Activated CD8-positive, alpha-beta T cell treated with anti-CD3 and anti-CD28 coated beads for 36 hours (primary cell): ENCODE results near the gene TMCC1. TPM values are rescaled to one million over a fixed set of nuclear protein-coding genes. Genes with fewer than 3 reads are reported as not detected.
A peak's percentile ranks its signal among the peaks of the same experiment; 100 is the strongest.

ENCODE experiments used
- ATAC-seq: fragments of 200-7000 bp; cut with Tn5 transposase; one replicate; pipeline ENCODE4 v1.10.0; 2021; ENCODE audit warnings: mild to moderate bottlenecking, moderate library complexity
- CTCF ChIA-PET: fragments of 350-600 bp; sonication (Branson Sonifier 250); formaldehyde crosslinking; loops from one replicate; lab custom pipeline; 2021; ENCODE audit warnings: antibody characterized with exemption; lab: Charles Lee
- POLR2A ChIA-PET: fragments of 350-600 bp; sonication (Branson Sonifier 250); formaldehyde crosslinking; loops from one replicate; lab custom pipeline; 2021; ENCODE audit warnings: antibody characterized with exemption; lab: Charles Lee
- DNase-seq: peaks from one replicate; pipeline ENCODE4 v3.0.0-alpha.2; 2020
- H3K27ac Mint-ChIP-seq: one replicate; pipeline ENCODE4 v1.8.0; 2021; ENCODE audit warnings: mild to moderate bottlenecking, mixed read lengths
- H3K27me3 Mint-ChIP-seq: one replicate; pipeline ENCODE4 v1.8.0; 2021; ENCODE audit warnings: mixed read lengths
- H3K36me3 Mint-ChIP-seq: one replicate; pipeline ENCODE4 v1.8.0; 2021; ENCODE audit warnings: low read depth, mixed read lengths
- H3K4me1 Mint-ChIP-seq: one replicate; pipeline ENCODE4 v1.8.0; 2021; ENCODE audit warnings: low read depth, mixed read lengths
- H3K4me3 Mint-ChIP-seq: one replicate; pipeline ENCODE4 v1.8.0; 2021; ENCODE audit warnings: mild to moderate bottlenecking, moderate library complexity, mixed read lengths
- H3K9me3 Mint-ChIP-seq: one replicate; pipeline ENCODE4 v1.8.0; 2021; ENCODE audit warnings: mixed read lengths
- CTCF ChIP-seq: fragments of 200-600 bp; IDR thresholded peaks from one replicate; pipeline ENCODE4 v1.8.0; 2022; ENCODE audit warnings: antibody characterized with exemption, mild to moderate bottlenecking
- intact Hi-C: fragments of 100-400 bp; cut with micrococcal nuclease; formaldehyde crosslinking; loops from one replicate; pipeline ENCODE4 v1.10.0; 2022
- total RNA-seq, 2 experiments: library from RNA; stranded (reverse); gene quantifications; one replicate each; pipeline ENCODE4 v1.2.3, GENCODE V29; 2021

The TMCC1 gene
- total RNA-seq, 2 experiments from 2014 or later: 14.1 to 18.0 TPM

- Mint-ChIP-seq H3K9me3 (no peaks in the 10 kb centered on the region), H3K36me3 (no peaks in the 10 kb centered on the region), H3K27ac (peak overlapping the region; percentile 84), H3K27me3 (no peaks in the 10 kb centered on the region), H3K4me3 (peak overlapping the region; percentile 96), H3K4me1 (peaks cover 17% of the 10 kb centered on the region)
- ATAC-seq (peak; percentile 74), DNase-seq (peak; percentile 84)
- CTCF ChIA-PET: interaction anchor here (0.6 to 4.2 kb wide), 26 partner anchors 10 to 484 kb away, joined by 3 to 29 read pairs (median 4); partner anchors contain the start of genes PLXND1 and TMCC1
- POLR2A ChIA-PET: interaction anchor here (0.7 to 1.2 kb wide), 3 partner anchors 20 to 312 kb away, joined by 3 to 5 read pairs (median 3); no protein-coding TSS in a partner anchor
- TF ChIP-seq CTCF: peak; percentile 68
- intact Hi-C loops: loop anchor here (5.0 kb wide), 2 partner anchors 200 to 305 kb away; no protein-coding TSS in a partner anchor
These were observed 266.0 kb downstream of the TMCC1 start for GRCh38 chr3:129627350-129628168.

GRCh38 chr3:129626744-129627349, 266.7 kb downstream of the TMCC1 start:
- H3K27me3 Mint-ChIP-seq: no peaks in the 10 kb centered on the region
- peak; percentile 86 for DNase-seq
- ChIA-PET POLR2A (interaction anchor here (0.7 to 1.0 kb wide), 3 partner anchors 68 to 311 kb away, joined by 3 read pairs; no protein-coding TSS in a partner anchor), CTCF (interaction anchor here (0.7 to 4.2 kb wide), 14 partner anchors 9 to 485 kb away, joined by 3 to 29 read pairs (median 4); partner anchors contain the start of gene PLXND1)
- peak; percentile 22 for TF ChIP-seq CTCF
- peak; percentile 93 for ATAC-seq
- H3K4me3 Mint-ChIP-seq: peak overlapping the region; percentile 96
- intact Hi-C loops: loop anchor here (5.0 kb wide), 2 partner anchors 200 to 305 kb away; no protein-coding TSS in a partner anchor
- no peaks in the 10 kb centered on the region for H3K9me3 Mint-ChIP-seq
- H3K4me1 Mint-ChIP-seq: peaks cover 17% of the 10 kb centered on the region
- peak overlapping the region; percentile 84 for H3K27ac Mint-ChIP-seq
- H3K36me3 Mint-ChIP-seq: no peaks in the 10 kb centered on the region

GRCh38 chr3:129625072-129625874, 268.2 kb downstream of the TMCC1 start:
- Mint-ChIP-seq H3K36me3 (no peaks in the 10 kb centered on the region), H3K4me1 (peaks cover 17% of the 10 kb centered on the region), H3K9me3 (no peaks in the 10 kb centered on the region), H3K27me3 (no peaks in the 10 kb centered on the region), H3K27ac (no peak overlapping the region), H3K4me3 (peak overlapping the region; percentile 8)
- no peak for DNase-seq
- no peak for TF ChIP-seq CTCF
- ATAC-seq: no peak
- POLR2A ChIA-PET: no interaction called here
- intact Hi-C loops: loop anchor here (5.0 kb wide), 2 partner anchors 202 to 307 kb away; no protein-coding TSS in a partner anchor
- CTCF ChIA-PET: interaction anchor here (4.2 kb wide), 1 partner anchor 199 kb away, joined by 29 read pairs; no protein-coding TSS in a partner anchor

- Mint-ChIP-seq H3K36me3 (no peaks in the 10 kb centered on the region), H3K9me3 (no peaks in the 10 kb centered on the region), H3K4me3 (no peak overlapping the region), H3K27me3 (no peaks in the 10 kb centered on the region), H3K27ac (no peak overlapping the region), H3K4me1 (peaks cover 17% of the 10 kb centered on the region)
- ChIA-PET CTCF (no interaction called here), POLR2A (no interaction called here)
- DNase-seq (no peak), ATAC-seq (no peak)
- TF ChIP-seq CTCF: no peak
- intact Hi-C loops: loop anchor here (5.0 kb wide), 2 partner anchors 203 to 308 kb away; no protein-coding TSS in a partner anchor
These were observed 269.0 kb downstream of the TMCC1 start for GRCh38 chr3:129624347-129625071.
